ENCODE data around the gene MTMR11.

DNA sequence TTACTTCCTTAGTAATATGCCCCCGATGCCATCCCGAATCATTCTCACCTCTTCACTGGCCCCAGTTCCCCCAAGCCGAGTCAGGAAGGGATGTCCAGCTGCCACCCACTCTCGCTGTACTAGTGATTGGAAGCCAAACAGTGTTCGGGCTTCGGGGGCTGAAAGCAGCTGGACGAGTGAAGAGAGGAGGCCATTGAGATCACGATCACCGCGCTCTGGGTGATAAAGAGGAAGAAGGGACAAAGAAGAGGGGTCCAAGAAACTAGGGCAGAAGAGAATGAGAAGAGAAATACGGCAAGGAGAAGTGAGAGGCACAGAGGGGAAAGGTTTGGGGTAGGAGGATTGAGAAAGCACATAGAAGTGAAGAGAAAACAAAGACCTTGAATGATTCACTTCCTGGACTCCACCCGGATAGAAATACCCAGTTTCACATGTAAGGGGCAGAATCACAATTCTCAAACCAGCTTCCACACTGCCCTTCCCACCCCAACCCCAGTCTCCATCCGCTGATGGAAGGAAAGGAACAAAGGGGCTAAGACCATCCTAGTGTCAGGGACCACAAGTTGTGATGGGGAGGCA, 5.4 kb downstream of the MTMR11 start:
- TF ChIP-seq, protein P1, sequence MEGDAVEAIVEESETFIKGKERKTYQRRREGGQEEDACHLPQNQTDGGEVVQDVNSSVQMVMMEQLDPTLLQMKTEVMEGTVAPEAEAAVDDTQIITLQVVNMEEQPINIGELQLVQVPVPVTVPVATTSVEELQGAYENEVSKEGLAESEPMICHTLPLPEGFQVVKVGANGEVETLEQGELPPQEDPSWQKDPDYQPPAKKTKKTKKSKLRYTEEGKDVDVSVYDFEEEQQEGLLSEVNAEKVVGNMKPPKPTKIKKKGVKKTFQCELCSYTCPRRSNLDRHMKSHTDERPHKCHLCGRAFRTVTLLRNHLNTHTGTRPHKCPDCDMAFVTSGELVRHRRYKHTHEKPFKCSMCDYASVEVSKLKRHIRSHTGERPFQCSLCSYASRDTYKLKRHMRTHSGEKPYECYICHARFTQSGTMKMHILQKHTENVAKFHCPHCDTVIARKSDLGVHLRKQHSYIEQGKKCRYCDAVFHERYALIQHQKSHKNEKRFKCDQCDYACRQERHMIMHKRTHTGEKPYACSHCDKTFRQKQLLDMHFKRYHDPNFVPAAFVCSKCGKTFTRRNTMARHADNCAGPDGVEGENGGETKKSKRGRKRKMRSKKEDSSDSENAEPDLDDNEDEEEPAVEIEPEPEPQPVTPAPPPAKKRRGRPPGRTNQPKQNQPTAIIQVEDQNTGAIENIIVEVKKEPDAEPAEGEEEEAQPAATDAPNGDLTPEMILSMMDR (IDR thresholded peaks at IDR 0.05; ENCODE audit: low read length) = no peak
- no peak for TF ChIP-seq EZH2 (optimal IDR thresholded peaks at IDR 0.05; ENCODE audit: low read depth, low read length)
- TF ChIP-seq EZH2phosphoT487 (IDR thresholded peaks at IDR 0.05; ENCODE audit: low read length) = no peak

All from MM.1S (cell line).